Measurements from ENCODE around the gene SEC24B. TPM values are rescaled to one million over a fixed set of nuclear protein-coding genes. Genes with fewer than 3 reads are reported as not detected.

Gene SEC24B
- total RNA-seq, 1 donor from 2014 or later, result 32.1 TPM

GRCh38 chr4:109499513-109499912 is 65.9 kb downstream of the SEC24B start:
- H3K36me3 ChIP-seq, result peaks cover 40% of the 10 kb centered on the region

GRCh38 chr4:109506890-109507289 is 73.3 kb downstream of the SEC24B start:
- TF ChIP-seq EZH2 (IDR thresholded peaks at IDR 0.05) (no peak), EZH2phosphoT487 (IDR thresholded peaks at IDR 0.05) (no peak), CTCF (IDR thresholded peaks at IDR 0.05) (no peak)
- no peak overlapping the region for H3K4me2 ChIP-seq
- Mint-ChIP-seq H3K36me3 (peaks cover 53% of the 10 kb centered on the region), H3K4me3 (no peak overlapping the region), H3K27ac (no peak overlapping the region), H3K27me3 (ENCODE audit: insufficient read depth, low read depth) (no peaks in the 10 kb centered on the region), H3K4me1 (no peaks in the 10 kb centered on the region), H3K9me3 (no peaks in the 10 kb centered on the region)
- H3K27ac ChIP-seq, result no peak overlapping the region
- H4K20me1 ChIP-seq (ENCODE audit: low read depth), result no peaks in the 10 kb centered on the region
- H3K9ac ChIP-seq, result no peak overlapping the region
- no peak for DNase-seq (ENCODE audit: low spot score)
- H3K36me3 ChIP-seq, result peaks cover 27% of the 10 kb centered on the region
- H3K4me1 ChIP-seq, result no peaks in the 10 kb centered on the region
- H3K4me3 ChIP-seq, result no peak overlapping the region
- H3K27me3 ChIP-seq, result no peaks in the 10 kb centered on the region
- H2AFZ ChIP-seq (replicated peaks), result no peak overlapping the region
- H3K9me3 ChIP-seq (ENCODE audit: low read depth), result no peaks in the 10 kb centered on the region
- no peaks in the 10 kb centered on the region for H3F3A ChIP-seq (ENCODE audit: low read depth)
- no peaks in the 10 kb centered on the region for H3K79me2 ChIP-seq (ENCODE audit: low read depth)

More at GRCh38 chr4:109499513-109499912, 65.9 kb downstream of the SEC24B start:
- H2AFZ ChIP-seq (replicated peaks), result no peak overlapping the region
- Mint-ChIP-seq H3K27ac (no peak overlapping the region), H3K27me3 (ENCODE audit: insufficient read depth, low read depth) (no peaks in the 10 kb centered on the region), H3K4me1 (no peaks in the 10 kb centered on the region), H3K4me3 (no peak overlapping the region), H3K36me3 (peaks cover 44% of the 10 kb centered on the region), H3K9me3 (no peaks in the 10 kb centered on the region)
- no peaks in the 10 kb centered on the region for H3K4me1 ChIP-seq
- H3K4me2 ChIP-seq, result no peak overlapping the region
- H3K27ac ChIP-seq, result no peak overlapping the region
- no peaks in the 10 kb centered on the region for H3K27me3 ChIP-seq
- no peaks in the 10 kb centered on the region for H3K79me2 ChIP-seq (ENCODE audit: low read depth)
- TF ChIP-seq EZH2 (IDR thresholded peaks at IDR 0.05) (no peak), CTCF (IDR thresholded peaks at IDR 0.05) (no peak), EZH2phosphoT487 (IDR thresholded peaks at IDR 0.05) (no peak)
- H3K9me3 ChIP-seq (ENCODE audit: low read depth), result no peaks in the 10 kb centered on the region
- no peak overlapping the region for H3K4me3 ChIP-seq
- H3F3A ChIP-seq (ENCODE audit: low read depth), result no peaks in the 10 kb centered on the region
- no peaks in the 10 kb centered on the region for H4K20me1 ChIP-seq (ENCODE audit: low read depth)
- no peak overlapping the region for H3K9ac ChIP-seq
- DNase-seq (ENCODE audit: low spot score), result no peak

- H3K36me3 ChIP-seq, result peaks cover 22% of the 10 kb centered on the region
- TF ChIP-seq EZH2 (IDR thresholded peaks at IDR 0.05) (no peak), CTCF (IDR thresholded peaks at IDR 0.05) (no peak), EZH2phosphoT487 (IDR thresholded peaks at IDR 0.05) (no peak)
These were observed 77.1 kb downstream of the SEC24B start for GRCh38 chr4:109510687-109511086.

More at GRCh38 chr4:109510687-109511086, 77.1 kb downstream of the SEC24B start:
- Histone ChIP-seq H4K20me1 (ENCODE audit: low read depth) (no peaks in the 10 kb centered on the region), H3K9ac (no peak overlapping the region), H3K4me3 (no peak overlapping the region), H3K27ac (no peak overlapping the region), H3F3A (ENCODE audit: low read depth) (no peaks in the 10 kb centered on the region), H3K4me2 (no peak overlapping the region), H3K4me1 (no peaks in the 10 kb centered on the region), H3K9me3 (ENCODE audit: low read depth) (no peaks in the 10 kb centered on the region), H3K79me2 (ENCODE audit: low read depth) (no peaks in the 10 kb centered on the region), H3K27me3 (no peaks in the 10 kb centered on the region), H2AFZ (replicated peaks) (no peak overlapping the region)
- Mint-ChIP-seq H3K36me3 (peaks cover 41% of the 10 kb centered on the region), H3K9me3 (no peaks in the 10 kb centered on the region), H3K4me3 (no peak overlapping the region), H3K27ac (no peak overlapping the region), H3K27me3 (ENCODE audit: insufficient read depth, low read depth) (no peaks in the 10 kb centered on the region), H3K4me1 (no peaks in the 10 kb centered on the region)
- DNase-seq (ENCODE audit: low spot score), result no peak
